HG03139 (cell line): ENCODE measurements around the gene CADM2.
"Not testable (repeated sequence)": the region's sequence is repeated elsewhere in the genome, so short reads cannot be mapped to it uniquely, and the experiment has no call there.

Experiments
- ATAC-seq: cut with Tn5 transposase; IDR thresholded peaks from one replicate; pipeline ENCODE4 v1.9.1; 2021; ENCODE audit not compliant: unreplicated experiment

CADM2 gene

GRCh38 chr3:85877631-85878030 lies 918.8 kb downstream of the CADM2 start:
- ATAC-seq: no peak

- no peak for ATAC-seq
Observed at GRCh38 chr3:85881833-85882393, 923.1 kb downstream of the CADM2 start.

- ATAC-seq: no peak
Observed at GRCh38 chr3:85890043-85890555, 931.3 kb downstream of the CADM2 start.

- ATAC-seq: no peak
Observed at GRCh38 chr3:85903434-85903833, 944.6 kb downstream of the CADM2 start.

GRCh38 chr3:85912980-85913379 lies 954.2 kb downstream of the CADM2 start:
- no peak for ATAC-seq

- ATAC-seq: no peak
Observed at GRCh38 chr3:85922374-85922773, 963.6 kb downstream of the CADM2 start.

GRCh38 chr3:85930718-85931117 lies 971.9 kb downstream of the CADM2 start:
- no peak for ATAC-seq

GRCh38 chr3:85933326-85933725 lies 974.5 kb downstream of the CADM2 start:
- ATAC-seq: no peak

GRCh38 chr3:85935171-85935570 lies 976.4 kb downstream of the CADM2 start:
- ATAC-seq: no peak

GRCh38 chr3:85939074-85939482 lies 980.3 kb downstream of the CADM2 start:
- ATAC-seq: no peak

GRCh38 chr3:85950435-85950834 lies 991.6 kb downstream of the CADM2 start:
- no peak for ATAC-seq

DNA sequence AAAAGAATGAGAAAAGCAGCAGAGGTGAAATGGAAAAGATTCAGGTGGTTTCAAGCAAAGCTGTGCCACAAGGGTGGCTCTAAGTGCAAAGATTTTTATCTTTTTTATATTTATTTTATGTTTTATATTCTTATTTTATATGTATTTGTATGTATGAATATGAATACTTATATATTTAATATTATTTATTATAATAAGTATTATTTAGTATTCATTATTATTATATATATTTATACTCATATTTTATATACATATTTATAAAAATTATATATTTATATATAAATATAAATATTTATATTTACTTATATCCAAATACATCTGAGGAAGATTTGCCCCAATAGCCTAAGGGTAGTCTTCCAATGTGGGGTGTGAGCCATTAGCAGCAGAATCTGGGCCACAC lies 1002.0 kb downstream of the CADM2 start:
- no peak for ATAC-seq

- no peak for ATAC-seq
Observed at GRCh38 chr3:85977615-85978338, 1019.0 kb downstream of the CADM2 start.

DNA sequence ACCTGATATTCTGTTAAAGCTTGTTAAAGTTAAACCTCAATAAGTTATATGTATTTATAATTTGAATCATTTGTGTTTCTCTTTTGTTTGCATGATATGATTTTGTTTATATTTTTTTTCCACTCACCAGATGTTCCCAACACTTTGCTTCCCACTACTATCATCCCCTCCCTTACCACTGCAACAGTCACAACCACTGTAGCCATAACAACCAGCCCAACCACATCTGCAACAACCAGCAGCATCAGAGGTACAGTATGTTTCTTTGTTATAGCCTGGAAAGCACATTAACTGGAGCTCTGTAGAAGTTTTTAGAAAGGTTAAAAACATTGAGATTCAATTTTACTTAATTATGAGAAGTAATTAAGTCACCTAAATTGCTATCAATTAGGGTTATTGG lies 1020.2 kb downstream of the CADM2 start:
- no peak for ATAC-seq

- ATAC-seq: not testable (repeated sequence)
Observed at GRCh38 chr3:85989581-85989980, 1030.8 kb downstream of the CADM2 start.

GRCh38 chr3:86029590-86029989 lies 1070.8 kb downstream of the CADM2 start:
- ATAC-seq: no peak

DNA sequence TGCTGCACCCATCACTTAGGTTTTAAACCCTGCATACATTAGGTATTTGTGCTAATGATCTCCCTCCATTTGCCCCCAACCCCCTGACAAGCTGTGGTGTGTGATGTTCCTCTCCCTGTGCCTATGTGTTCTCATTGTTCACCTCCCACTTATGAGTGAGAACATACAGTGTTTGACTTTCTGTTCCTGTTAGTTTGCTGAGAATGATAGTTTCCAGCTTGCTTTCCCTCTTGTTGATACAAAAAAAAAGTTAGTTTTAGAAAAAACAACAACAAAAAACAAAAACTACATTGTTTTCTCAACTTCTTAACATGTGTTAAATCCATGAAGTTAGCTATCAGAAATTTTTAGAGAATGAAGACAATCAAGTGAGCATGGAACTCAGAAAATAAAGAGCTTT lies 1079.1 kb downstream of the CADM2 start:
- ATAC-seq: no peak

DNA sequence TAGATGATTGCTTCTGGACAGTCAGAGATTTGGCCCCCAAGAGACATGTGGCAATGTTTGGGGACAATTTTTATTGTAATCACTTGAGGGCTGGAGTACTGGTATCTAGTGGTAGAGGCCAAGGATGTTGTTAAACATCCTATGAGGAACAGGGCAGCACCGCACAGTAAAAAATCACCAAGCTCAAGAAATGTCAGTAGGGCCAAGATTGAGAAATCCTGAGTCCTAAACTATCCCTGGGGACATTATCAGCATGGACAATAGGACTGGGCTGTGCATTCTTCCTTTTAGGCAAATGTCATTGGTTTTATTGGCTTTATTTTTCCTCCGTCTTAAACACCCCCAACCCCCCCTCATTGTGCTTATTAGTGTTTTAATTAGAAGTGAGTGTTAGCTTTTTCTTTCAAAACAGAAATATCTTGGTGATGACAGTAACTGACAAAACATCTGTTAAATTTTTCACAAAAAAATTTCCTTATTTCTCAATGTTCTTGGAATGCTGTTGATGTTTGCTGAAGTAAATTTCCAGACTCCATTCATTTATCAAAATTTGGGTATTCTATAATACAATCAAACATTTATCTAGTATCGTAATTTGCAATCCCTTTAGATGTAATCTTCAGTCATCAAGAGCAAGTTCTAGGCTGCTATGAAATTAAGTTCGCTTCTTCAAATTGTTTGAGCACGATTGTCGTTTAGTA lies 1087.8 kb downstream of the CADM2 start:
- ATAC-seq: no peak

- ATAC-seq: no peak
Observed at GRCh38 chr3:86047161-86047560, 1088.4 kb downstream of the CADM2 start.

GRCh38 chr3:86051058-86051457 lies 1092.3 kb downstream of the CADM2 start:
- ATAC-seq: no peak

DNA sequence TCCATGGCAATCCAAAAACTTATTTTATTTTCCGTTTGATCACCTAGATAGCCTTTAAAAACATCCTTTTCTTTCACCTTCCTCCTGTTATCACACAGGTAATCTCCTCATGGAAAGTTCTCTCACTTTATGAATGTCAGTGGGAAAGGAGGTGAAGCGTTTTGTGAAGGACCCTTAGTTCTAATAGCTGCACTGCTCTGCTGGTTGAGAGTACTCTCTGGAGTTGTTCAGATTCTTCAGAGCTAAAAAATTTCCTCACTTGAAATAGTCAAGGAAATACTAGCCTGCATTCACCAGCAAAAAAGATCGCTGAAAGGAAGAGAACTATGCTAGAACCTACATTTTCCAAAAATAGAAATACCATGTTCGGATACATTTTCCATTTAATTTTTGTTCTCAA lies 1097.2 kb downstream of the CADM2 start:
- ATAC-seq: no peak

DNA sequence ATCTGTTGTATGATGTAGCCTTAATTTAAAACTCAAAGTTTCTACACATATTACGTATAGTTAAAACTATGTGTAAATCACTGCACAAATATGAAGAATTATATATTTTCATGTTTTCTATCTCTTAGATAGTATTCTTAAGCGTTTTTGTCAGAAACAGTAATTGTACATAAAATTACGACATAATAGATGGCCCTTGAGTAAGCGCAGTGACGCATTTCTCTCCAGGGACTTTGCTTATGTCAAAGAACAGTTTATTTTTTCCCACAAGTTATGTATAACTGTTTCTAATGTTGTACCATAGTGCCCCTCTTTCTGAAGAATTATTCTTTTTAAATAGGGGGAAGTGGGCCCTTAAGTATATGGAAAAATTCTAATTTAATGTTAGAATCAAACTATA lies 1098.2 kb downstream of the CADM2 start:
- ATAC-seq: no peak
